Fibroblast of villous mesenchyme (primary cell): ENCODE measurements around the gene TESPA1. TPM values are rescaled to one million over a fixed set of nuclear protein-coding genes. Genes with fewer than 3 reads are reported as not detected.
"Not testable (repeated sequence)": the region's sequence is repeated elsewhere in the genome, so short reads cannot be mapped to it uniquely, and the experiment has no call there.

Experiments
- DNase-seq: peaks from one replicate; pipeline ENCODE4 v3.0.0-alpha.2; 2010; ENCODE audit warnings: low read depth
- H3K4me3 ChIP-seq: 2 replicates; pipeline ENCODE4 v1.5.1; 2011; ENCODE audit warnings: low read depth, mild to moderate bottlenecking, low read length
- total RNA-seq: library from RNA; depleted of rRNA; stranded (reverse); fragments of >200 nt; gene quantifications from 2 replicates; pipeline ENCODE4 v1.2.3, GENCODE V29; 2012
- TF ChIP-seq, protein P1 (sequence below): IDR thresholded peaks from 2 replicates; pipeline ENCODE4 v1.5.1; 2012; ENCODE audit warnings: low read depth, mild to moderate bottlenecking, low read length; ENCODE audit not compliant: insufficient read depth

TESPA1 gene
- total RNA-seq, 1 donor = not detected

DNA sequence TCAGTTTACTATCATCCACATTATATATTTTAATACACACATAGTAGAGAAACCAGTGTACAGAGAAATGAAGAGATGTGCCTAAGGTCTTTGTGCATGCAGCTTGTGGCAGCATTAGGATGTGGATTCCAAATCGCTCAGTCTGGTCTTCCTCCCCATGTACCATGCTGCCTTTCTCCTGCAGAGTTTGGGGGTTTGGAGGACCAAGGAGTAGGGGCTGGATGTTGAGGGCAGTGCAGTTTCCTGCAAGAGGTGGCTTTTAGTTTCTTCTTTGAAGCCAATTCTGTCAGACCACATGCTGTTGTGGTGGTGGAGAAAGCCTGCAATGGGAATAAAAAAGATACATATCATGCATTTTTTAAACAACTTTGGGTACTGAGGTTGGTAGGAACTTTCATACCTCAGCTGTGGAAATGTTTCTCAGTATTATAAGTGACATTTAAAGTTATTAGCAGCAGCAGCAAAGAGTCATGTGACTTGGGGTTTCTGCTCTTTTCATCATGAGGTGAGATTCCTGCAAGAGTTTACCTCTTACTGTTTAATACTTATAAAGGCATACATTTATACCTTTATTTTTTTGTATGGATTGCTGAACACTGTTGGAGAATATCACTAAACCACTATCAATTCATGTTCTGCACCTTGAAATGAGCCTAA lies 34.4 kb downstream of the TESPA1 start:
- TF ChIP-seq, protein P1, sequence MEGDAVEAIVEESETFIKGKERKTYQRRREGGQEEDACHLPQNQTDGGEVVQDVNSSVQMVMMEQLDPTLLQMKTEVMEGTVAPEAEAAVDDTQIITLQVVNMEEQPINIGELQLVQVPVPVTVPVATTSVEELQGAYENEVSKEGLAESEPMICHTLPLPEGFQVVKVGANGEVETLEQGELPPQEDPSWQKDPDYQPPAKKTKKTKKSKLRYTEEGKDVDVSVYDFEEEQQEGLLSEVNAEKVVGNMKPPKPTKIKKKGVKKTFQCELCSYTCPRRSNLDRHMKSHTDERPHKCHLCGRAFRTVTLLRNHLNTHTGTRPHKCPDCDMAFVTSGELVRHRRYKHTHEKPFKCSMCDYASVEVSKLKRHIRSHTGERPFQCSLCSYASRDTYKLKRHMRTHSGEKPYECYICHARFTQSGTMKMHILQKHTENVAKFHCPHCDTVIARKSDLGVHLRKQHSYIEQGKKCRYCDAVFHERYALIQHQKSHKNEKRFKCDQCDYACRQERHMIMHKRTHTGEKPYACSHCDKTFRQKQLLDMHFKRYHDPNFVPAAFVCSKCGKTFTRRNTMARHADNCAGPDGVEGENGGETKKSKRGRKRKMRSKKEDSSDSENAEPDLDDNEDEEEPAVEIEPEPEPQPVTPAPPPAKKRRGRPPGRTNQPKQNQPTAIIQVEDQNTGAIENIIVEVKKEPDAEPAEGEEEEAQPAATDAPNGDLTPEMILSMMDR = no peak
- DNase-seq = no peak
- no peak overlapping the region for H3K4me3 ChIP-seq

DNA sequence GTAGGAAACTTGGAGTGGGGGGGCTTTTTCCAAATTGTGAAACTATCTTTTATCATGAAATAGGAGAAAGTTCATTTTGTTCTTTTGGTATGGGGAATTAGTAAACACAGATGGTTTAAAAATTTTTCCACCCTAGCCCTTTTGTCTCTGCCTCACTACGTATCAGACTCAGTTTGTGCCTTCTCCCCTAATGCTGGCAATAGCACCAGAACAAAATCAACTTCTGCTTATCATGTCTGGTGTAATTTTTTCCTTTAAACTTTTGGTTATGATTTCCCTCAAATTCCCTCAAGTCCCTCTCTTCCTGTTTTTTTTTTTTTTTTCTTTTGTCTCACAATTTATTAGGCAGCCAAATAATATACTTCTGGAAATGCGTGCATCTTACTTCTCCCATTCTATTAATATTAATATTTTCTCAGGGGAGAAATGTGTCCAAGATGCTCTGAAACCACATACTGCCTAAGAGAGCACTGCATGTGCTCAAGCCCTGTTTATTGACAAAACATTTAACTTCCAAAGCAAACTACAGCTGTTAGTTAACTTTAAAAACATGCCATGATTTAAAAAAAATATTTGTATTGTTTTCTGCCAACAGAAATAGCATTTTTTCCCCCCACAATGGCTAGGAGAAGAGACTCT lies 35.4 kb downstream of the TESPA1 start:
- DNase-seq = no peak
- H3K4me3 ChIP-seq = no peak overlapping the region
- TF ChIP-seq, protein P1 = no peak

DNA sequence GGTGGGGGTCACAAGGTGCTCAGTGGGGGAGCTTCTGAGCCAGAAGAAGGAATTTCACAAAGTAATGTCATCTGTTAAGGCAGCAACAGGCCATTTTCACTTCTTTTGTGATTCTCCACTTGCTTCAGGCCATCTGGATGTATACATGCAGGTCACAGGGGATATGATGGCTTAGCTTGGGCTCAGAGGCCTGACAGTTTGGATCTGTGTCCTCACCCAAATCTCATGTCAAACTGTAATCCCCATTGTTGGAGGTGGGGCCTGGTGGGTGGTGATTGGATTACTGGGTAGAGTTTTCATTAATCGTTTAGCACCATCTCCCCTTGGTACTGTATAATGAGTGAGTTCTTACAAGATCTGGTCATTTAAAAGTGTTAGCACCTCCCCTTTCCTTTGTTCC lies 36.4 kb downstream of the TESPA1 start:
- no peak overlapping the region for H3K4me3 ChIP-seq
- DNase-seq = no peak
- TF ChIP-seq, protein P1 = no peak

DNA sequence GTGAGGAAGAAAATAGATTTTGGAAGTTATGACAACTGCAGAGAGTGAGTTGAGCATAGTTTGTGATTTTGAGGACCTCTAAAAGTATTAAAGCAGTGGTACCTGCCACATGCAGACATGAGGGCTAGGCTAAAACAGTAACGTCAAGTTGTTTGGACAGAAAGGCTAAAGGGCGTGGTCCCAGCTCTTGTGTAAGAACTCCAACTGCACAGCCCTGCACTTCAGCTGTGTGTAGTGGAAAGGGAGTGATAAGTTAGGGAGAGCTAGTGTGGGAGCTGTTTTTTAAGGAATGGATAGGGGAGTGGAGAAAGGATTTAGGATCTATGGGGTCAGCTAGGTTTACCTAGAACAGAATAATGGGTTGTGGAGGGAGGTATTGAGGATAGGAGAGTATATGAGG lies 39.5 kb downstream of the TESPA1 start:
- TF ChIP-seq, protein P1 = no peak
- no peak for DNase-seq
- no peak overlapping the region for H3K4me3 ChIP-seq

DNA sequence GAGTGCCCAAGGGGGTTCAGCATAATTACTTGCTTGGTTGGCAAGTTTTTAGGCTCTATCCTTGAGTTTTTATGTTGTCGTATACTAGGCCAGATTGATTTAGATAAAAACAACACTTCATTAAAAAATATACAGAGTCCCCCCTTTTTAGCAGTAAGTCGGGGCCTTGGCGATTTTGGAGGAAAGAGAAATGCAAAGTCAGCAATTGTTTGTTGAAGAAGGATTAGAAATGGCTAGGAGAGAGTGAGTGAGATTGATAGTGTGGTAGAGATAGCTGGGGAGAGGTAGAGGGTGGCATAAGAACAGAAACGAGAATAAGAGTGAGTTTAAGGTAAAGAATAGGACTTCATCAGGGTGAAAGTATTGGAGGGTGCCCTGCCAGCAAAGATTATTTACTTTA lies 41.3 kb downstream of the TESPA1 start:
- H3K4me3 ChIP-seq = not testable (repeated sequence)

DNA sequence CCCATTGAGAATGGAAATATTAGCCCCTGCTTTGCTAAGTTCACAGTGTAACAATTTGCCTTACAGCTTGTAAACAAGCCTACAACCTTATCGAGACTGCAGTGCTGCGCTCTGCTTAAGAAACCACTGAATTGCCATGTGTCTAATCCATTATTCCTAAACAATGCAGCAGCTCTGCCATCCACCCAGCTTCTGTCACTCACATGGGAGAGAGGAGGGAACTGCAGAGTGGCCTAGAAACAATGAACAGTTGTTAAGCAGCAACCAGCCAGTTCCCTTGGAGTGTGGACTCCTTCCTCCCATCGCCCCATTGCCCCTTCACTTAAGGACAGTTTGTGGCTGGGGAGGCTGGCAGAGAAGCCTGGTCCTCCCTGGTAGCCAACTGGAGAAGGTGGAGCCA lies 42.9 kb downstream of the TESPA1 start:
- no peak for DNase-seq
- TF ChIP-seq, protein P1 = no peak
- no peak overlapping the region for H3K4me3 ChIP-seq

More for the DNA sequence above, 41.3 kb downstream of the TESPA1 start:
- DNase-seq = not testable (repeated sequence)

DNA sequence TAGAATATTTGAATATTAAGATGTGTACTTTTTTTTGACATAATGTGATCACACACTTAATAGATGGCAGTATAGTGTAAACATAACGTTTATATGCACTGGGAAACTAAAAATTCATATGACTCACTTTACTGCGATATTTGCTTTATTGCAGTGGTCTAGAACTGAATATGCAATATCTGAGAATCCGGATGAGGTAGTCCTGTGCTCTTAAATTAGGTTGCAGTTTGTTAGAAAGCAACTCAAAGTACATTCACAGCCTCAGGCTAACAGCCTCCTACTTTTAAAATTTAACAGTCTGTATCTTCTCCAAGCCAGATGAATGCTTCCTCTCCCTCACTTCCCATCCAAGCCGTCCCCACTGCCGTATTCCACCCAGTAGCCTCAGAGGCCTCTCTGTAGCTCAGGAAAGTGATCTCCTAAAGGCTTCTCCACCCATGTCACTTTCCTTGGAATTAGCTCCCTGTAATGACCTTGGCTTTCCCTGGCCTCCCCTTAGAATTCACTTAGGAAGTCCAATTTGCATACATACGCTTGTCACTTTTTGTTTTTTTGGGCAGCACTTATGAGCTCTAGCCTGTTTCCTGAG lies 43.7 kb downstream of the TESPA1 start:
- TF ChIP-seq, protein P1 = no peak
- no peak overlapping the region for H3K4me3 ChIP-seq
- DNase-seq = no peak
